KMS-11 (cell line): ENCODE results near the gene KRT28.

Experiments used
- H2AFZ ChIP-seq: fragments of 200-600 bp; sonication (generic); 2 replicates; pipeline ENCODE4 v1.6.1; 2016; ENCODE audit warnings: antibody characterized with exemption, mixed run types, low read depth
- H3K27ac ChIP-seq: fragments of 200-600 bp; sonication (generic); 2 replicates; pipeline ENCODE4 v1.6.1; 2016; ENCODE audit warnings: mild to moderate bottlenecking, mixed run types
- H3K27me3 ChIP-seq: fragments of 200-600 bp; sonication (generic); 2 replicates; pipeline ENCODE4 v1.6.1; 2017; ENCODE audit warnings: mild to moderate bottlenecking, low read depth, mixed run types, moderate library complexity; ENCODE audit not compliant: insufficient read depth
- H3K36me3 ChIP-seq: fragments of 200-600 bp; sonication (generic); 2 replicates; pipeline ENCODE4 v1.6.1; 2017; ENCODE audit warnings: mild to moderate bottlenecking, mixed run types; ENCODE audit not compliant: insufficient read depth
- H3K4me1 ChIP-seq: fragments of 200-600 bp; sonication (generic); 2 replicates; pipeline ENCODE4 v1.6.1; 2016; ENCODE audit warnings: mild to moderate bottlenecking, low read depth, mixed run types; ENCODE audit not compliant: poor library complexity, severe bottlenecking
- H3K4me2 ChIP-seq: fragments of 200-600 bp; sonication (generic); 2 replicates; pipeline ENCODE4 v1.7.0; 2016; ENCODE audit warnings: mild to moderate bottlenecking, mixed run types
- H3K4me3 ChIP-seq: fragments of 200-600 bp; sonication (generic); IDR thresholded peaks from 2 replicates; pipeline ENCODE4 v1.6.1; 2017; ENCODE audit warnings: low read depth, low read length, mixed read lengths; ENCODE audit not compliant: insufficient read depth
- H3K79me2 ChIP-seq: fragments of 200-600 bp; sonication (generic); 2 replicates; pipeline ENCODE4 v1.6.1; 2016; ENCODE audit warnings: low read depth, mixed run types; ENCODE audit not compliant: insufficient read depth
- H3K9ac ChIP-seq: fragments of 200-600 bp; sonication (generic); 2 replicates; pipeline ENCODE4 v1.6.1; 2016; ENCODE audit warnings: mild to moderate bottlenecking, mixed run types
- H4K20me1 ChIP-seq: fragments of 200-600 bp; sonication (generic); 2 replicates; pipeline ENCODE4 v1.6.1; 2016; ENCODE audit warnings: mild to moderate bottlenecking, mixed run types; ENCODE audit not compliant: insufficient read depth
- TF ChIP-seq, protein P1 (sequence below): fragments of 200-600 bp; sonication (generic); conservative IDR thresholded peaks from 2 replicates; pipeline ENCODE4 v1.6.1; 2017; ENCODE audit warnings: low read depth, mild to moderate bottlenecking, antibody characterized with exemption, low read length, moderate library complexity, mixed read lengths

The KRT28 gene

DNA sequence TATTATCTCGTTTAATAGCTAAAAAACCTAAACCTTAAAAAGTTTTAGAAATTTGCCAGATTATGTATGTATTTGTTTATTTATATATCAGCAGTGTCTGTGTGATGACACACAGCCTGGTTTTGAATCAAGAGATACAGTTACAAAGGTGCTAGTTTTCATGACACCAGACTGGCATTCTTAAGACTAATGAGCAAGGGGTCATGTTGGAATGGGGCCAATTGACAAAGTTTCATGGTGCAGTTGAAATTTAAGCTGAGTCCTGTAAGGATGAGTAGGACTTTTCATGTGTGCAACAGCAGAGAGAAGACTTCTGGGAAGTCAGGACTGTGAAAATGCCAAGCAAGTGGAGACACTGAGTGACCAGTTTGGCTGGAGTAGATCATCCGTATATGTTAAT is 25.8 kb upstream of the KRT28 start:
- Histone ChIP-seq H2AFZ (no peak overlapping the region), H4K20me1 (no peaks in the 10 kb centered on the region), H3K4me3 (no peak overlapping the region), H3K79me2 (no peaks in the 10 kb centered on the region), H3K4me2 (no peak overlapping the region), H3K27ac (no peak overlapping the region), H3K9ac (no peak overlapping the region), H3K4me1 (peaks cover 6% of the 10 kb centered on the region), H3K36me3 (no peaks in the 10 kb centered on the region), H3K27me3 (no peaks in the 10 kb centered on the region)
- TF ChIP-seq, protein P1, sequence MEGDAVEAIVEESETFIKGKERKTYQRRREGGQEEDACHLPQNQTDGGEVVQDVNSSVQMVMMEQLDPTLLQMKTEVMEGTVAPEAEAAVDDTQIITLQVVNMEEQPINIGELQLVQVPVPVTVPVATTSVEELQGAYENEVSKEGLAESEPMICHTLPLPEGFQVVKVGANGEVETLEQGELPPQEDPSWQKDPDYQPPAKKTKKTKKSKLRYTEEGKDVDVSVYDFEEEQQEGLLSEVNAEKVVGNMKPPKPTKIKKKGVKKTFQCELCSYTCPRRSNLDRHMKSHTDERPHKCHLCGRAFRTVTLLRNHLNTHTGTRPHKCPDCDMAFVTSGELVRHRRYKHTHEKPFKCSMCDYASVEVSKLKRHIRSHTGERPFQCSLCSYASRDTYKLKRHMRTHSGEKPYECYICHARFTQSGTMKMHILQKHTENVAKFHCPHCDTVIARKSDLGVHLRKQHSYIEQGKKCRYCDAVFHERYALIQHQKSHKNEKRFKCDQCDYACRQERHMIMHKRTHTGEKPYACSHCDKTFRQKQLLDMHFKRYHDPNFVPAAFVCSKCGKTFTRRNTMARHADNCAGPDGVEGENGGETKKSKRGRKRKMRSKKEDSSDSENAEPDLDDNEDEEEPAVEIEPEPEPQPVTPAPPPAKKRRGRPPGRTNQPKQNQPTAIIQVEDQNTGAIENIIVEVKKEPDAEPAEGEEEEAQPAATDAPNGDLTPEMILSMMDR = no peak

DNA sequence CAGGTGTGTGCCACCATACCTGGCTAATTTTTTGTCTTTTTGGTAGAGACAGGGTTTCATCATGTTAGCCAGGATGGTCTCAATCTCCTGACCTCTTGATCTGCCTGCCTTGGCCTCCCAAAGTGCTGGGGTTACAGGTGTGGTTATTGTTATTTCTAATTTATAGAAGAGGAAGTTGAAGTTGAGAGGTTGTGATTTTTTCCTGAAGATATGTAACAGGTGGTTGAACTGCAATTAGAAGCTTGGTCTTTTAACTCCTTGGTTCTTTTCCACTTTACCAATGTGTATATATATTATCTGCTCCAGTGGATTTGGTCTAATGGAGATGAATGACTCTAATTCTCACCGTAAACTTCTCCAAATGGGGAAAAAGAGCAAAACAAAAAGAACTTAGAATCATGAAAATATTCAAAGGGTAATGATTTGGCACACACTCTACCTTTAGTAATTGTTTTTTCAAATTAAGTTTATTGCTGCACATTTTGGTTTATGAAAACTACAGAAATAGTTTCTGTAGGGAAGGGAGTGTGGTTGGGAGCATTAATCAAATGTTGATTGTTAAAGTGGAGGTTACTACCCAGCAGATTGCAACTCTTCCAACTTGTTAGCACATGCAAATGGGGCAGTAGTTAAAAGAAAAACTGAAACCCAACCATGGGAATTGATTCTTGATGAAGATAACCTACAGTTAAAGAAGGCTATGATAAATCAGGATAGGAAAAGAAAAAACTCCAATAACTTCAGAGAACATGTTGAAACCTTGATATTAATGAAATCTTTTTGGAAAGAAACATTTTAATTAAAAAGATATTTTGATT is 24.5 kb upstream of the KRT28 start:
- H3K79me2 ChIP-seq = no peaks in the 10 kb centered on the region
- H3K27ac ChIP-seq = no peak overlapping the region
- H3K4me2 ChIP-seq = no peak overlapping the region

DNA sequence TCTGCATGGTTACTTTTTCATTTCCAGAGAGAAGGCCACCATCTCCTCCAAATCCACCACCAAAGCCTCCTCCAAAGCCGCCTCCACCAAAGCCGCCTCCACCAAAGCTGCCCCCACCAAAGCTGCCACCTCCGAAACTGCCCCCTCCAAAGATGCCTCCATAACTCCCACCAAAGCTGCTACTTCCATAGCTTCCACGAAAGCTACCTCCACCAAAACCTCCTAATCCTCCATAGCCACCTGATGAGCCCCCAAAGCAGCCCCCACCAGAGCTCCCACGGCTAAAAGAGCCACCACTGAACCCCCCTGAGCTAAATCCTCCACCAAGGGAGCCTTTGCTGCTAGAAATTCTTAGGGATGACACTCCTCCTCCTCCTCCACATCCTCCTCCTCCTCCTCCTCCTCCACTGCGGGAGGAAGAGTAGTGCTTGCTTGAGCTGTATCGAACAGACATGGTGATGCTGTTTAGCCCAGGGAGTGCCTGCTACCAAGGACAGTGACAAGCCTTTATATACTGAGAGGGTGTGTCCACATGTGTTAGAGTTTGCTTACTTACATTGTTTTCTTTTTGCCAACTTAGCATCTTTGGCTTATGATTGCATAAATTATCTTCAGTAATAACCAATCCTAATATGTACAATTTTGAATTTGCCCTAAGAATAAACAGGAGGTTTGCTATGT is 22.5 kb upstream of the KRT28 start, which contains the start of gene KRT10:
Gene KRT10, minus strand, starts transcription at position 483 of the 681 bp plus-strand sequence. Its CDS starts 29 bp downstream, at position 454.
- Histone ChIP-seq H3K79me2 (no peaks in the 10 kb centered on the region), H4K20me1 (no peaks in the 10 kb centered on the region), H2AFZ (no peak within 1 kb of the TSS), H3K27ac (no peak within 1 kb of the TSS), H3K36me3 (no peaks in the 10 kb centered on the region), H3K4me3 (no peak within 1 kb of the TSS), H3K4me1 (peaks cover 18% of the 10 kb centered on the region), H3K4me2 (no peak within 1 kb of the TSS), H3K9ac (no peak within 1 kb of the TSS), H3K27me3 (no peaks in the 10 kb centered on the region)
- TF ChIP-seq, protein P1 = no peak

More for the DNA sequence above, 24.5 kb upstream of the KRT28 start:
- TF ChIP-seq, protein P1 = no peak
- Histone ChIP-seq H3K4me1 (peaks cover 11% of the 10 kb centered on the region), H3K36me3 (no peaks in the 10 kb centered on the region), H2AFZ (no peak overlapping the region), H3K9ac (no peak overlapping the region), H4K20me1 (no peaks in the 10 kb centered on the region), H3K27me3 (no peaks in the 10 kb centered on the region), H3K4me3 (no peak overlapping the region)

DNA sequence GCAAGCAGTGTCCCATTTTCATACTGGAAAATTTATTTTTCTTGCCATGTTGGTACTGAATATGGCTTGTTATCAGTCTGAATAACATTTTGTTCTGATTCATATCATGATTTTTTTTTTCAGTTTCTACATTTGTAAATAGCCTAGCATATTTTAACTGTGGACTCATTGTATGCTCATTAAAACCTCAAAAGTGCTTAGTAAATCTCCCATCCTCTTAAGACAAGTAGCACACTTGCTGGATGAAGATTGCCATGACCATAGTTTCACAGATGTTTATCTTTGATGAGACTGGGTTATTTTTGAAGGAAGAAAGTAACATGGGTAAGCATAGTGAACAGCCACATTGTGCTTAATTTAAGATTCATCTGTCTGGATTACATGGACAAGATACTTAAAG is 21.8 kb upstream of the KRT28 start:
- Histone ChIP-seq H3K4me2 (no peak overlapping the region), H3K9ac (no peak overlapping the region), H3K4me3 (no peak overlapping the region), H3K27me3 (no peaks in the 10 kb centered on the region), H3K36me3 (no peaks in the 10 kb centered on the region), H3K79me2 (no peaks in the 10 kb centered on the region), H3K4me1 (peaks cover 18% of the 10 kb centered on the region), H2AFZ (no peak overlapping the region), H3K27ac (no peak overlapping the region), H4K20me1 (no peaks in the 10 kb centered on the region)
- TF ChIP-seq, protein P1 = no peak
